ENCODE measurements around the gene CHAT.

- no peak for TF ChIP-seq ZFP30 (CRISPR knock-in tag; IDR thresholded peaks at IDR 0.05)
- no peak for TF ChIP-seq ZNF565 (CRISPR knock-in tag; conservative IDR thresholded peaks at IDR 0.05; ENCODE audit: low read depth)
- TF ChIP-seq PPARA (CRISPR knock-in tag; IDR thresholded peaks at IDR 0.05; ENCODE audit: borderline replicate concordance): no peak
- no peak for TF ChIP-seq GLIS3 (CRISPR knock-in tag; IDR thresholded peaks at IDR 0.05)
- TF ChIP-seq ZC3H10 (CRISPR knock-in tag; IDR thresholded peaks at IDR 0.05): no peak
- TF ChIP-seq, protein P1, sequence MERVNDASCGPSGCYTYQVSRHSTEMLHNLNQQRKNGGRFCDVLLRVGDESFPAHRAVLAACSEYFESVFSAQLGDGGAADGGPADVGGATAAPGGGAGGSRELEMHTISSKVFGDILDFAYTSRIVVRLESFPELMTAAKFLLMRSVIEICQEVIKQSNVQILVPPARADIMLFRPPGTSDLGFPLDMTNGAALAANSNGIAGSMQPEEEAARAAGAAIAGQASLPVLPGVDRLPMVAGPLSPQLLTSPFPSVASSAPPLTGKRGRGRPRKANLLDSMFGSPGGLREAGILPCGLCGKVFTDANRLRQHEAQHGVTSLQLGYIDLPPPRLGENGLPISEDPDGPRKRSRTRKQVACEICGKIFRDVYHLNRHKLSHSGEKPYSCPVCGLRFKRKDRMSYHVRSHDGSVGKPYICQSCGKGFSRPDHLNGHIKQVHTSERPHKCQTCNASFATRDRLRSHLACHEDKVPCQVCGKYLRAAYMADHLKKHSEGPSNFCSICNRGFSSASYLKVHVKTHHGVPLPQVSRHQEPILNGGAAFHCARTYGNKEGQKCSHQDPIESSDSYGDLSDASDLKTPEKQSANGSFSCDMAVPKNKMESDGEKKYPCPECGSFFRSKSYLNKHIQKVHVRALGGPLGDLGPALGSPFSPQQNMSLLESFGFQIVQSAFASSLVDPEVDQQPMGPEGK (CRISPR knock-in tag; IDR thresholded peaks at IDR 0.05; ENCODE audit: borderline replicate concordance): no peak
- TF ChIP-seq, protein P2, sequence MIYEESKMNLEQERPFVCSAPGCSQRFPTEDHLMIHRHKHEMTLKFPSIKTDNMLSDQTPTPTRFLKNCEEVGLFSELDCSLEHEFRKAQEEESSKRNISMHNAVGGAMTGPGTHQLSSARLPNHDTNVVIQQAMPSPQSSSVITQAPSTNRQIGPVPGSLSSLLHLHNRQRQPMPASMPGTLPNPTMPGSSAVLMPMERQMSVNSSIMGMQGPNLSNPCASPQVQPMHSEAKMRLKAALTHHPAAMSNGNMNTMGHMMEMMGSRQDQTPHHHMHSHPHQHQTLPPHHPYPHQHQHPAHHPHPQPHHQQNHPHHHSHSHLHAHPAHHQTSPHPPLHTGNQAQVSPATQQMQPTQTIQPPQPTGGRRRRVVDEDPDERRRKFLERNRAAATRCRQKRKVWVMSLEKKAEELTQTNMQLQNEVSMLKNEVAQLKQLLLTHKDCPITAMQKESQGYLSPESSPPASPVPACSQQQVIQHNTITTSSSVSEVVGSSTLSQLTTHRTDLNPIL (CRISPR knock-in tag; IDR thresholded peaks at IDR 0.05; ENCODE audit: low read depth): no peak
- TF ChIP-seq, protein P3, sequence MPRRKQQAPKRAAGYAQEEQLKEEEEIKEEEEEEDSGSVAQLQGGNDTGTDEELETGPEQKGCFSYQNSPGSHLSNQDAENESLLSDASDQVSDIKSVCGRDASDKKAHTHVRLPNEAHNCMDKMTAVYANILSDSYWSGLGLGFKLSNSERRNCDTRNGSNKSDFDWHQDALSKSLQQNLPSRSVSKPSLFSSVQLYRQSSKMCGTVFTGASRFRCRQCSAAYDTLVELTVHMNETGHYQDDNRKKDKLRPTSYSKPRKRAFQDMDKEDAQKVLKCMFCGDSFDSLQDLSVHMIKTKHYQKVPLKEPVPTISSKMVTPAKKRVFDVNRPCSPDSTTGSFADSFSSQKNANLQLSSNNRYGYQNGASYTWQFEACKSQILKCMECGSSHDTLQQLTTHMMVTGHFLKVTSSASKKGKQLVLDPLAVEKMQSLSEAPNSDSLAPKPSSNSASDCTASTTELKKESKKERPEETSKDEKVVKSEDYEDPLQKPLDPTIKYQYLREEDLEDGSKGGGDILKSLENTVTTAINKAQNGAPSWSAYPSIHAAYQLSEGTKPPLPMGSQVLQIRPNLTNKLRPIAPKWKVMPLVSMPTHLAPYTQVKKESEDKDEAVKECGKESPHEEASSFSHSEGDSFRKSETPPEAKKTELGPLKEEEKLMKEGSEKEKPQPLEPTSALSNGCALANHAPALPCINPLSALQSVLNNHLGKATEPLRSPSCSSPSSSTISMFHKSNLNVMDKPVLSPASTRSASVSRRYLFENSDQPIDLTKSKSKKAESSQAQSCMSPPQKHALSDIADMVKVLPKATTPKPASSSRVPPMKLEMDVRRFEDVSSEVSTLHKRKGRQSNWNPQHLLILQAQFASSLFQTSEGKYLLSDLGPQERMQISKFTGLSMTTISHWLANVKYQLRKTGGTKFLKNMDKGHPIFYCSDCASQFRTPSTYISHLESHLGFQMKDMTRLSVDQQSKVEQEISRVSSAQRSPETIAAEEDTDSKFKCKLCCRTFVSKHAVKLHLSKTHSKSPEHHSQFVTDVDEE (CRISPR knock-in tag; IDR thresholded peaks at IDR 0.05): no peak
Measured at GRCh38 chr10:49688920-49689319, 75.1 kb downstream of the CHAT start.

Measured in SK-N-SH treated with all-trans-retinoic acid at 6 μM for 48 hours (cell line).